ENCODE measurements around the gene FGFR2. TPM values are rescaled to one million over a fixed set of nuclear protein-coding genes. Genes with fewer than 3 reads are reported as not detected.

FGFR2 gene
- total RNA-seq: 10 to 100 TPM; 36.7 to 83.7 (median 64.1) TPM

DNA sequence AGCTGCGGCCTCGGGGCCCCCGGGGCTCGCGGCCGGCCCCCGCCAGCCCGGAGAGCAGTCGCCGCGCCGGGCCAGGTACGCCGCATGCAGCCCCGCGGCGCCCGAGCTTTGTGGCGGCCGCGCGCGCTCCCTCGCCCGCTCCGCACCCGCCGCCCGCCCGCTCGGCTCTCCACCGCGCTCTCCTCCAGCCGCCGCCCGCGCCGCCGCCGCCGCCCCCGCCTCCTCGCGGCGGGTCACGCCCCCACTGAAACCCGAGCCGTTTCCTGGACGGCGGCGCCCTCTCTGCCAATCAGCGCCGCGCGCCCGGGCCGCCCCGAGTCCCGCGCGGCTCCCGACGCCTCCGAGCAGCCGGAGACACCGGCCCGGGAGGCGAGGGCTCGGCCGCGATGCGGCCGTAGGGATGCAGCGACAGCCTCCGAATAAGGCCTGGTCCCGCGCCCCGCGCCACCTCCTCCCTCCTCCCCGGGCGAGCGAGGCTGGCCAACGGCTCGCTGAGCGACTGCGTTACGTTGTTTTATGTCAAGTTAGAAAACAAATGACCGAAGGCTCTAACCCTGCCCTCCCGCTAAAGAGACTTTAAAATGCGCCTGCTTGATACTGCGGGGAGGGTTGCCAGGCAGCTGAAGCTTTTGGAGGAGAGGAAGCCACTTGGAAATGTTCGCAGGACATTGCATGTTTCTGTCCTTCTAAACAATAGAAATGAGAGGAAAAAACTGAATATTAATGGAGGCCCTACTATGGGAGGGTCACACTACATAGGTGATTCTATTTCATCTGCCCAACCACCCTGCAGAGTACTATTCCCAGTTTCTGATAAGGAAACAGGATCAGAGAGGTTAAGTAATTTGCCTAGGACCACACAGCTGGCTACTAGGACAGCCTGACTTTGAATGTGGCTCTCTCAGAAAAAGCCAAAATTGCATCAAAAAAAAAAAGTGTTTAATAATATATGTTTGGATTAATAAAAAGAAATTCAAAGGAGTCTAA is at the start of gene FGFR2:
Gene FGFR2, minus strand, starts transcription at position 182 of the 987 bp plus-strand sequence. CDS start 4,627 bp downstream, outside the sequence.
- peaks cover 0 to 13% (median 1%) of the 10 kb centered on the region in 4 donors for H3K27me3 ChIP-seq
- DNase-seq (peak; percentile 75 to 96), ATAC-seq (ENCODE audit: low FRiP score in 2 of 2) (peak; percentile 83 to 96)
- H3K9me3 ChIP-seq: no peaks in the 10 kb centered on the region
- no peaks in the 10 kb centered on the region for H3K36me3 ChIP-seq
- TF ChIP-seq POLR2AphosphoS5 (IDR thresholded peaks at IDR 0.05) (peak in 1 of 2 donors; percentile 11), POLR2A (IDR thresholded peaks at IDR 0.05) (peak in 1 of 4 donors; percentile 78), EP300 (IDR thresholded peaks at IDR 0.05) (no peak)
- TF ChIP-seq, protein P1, sequence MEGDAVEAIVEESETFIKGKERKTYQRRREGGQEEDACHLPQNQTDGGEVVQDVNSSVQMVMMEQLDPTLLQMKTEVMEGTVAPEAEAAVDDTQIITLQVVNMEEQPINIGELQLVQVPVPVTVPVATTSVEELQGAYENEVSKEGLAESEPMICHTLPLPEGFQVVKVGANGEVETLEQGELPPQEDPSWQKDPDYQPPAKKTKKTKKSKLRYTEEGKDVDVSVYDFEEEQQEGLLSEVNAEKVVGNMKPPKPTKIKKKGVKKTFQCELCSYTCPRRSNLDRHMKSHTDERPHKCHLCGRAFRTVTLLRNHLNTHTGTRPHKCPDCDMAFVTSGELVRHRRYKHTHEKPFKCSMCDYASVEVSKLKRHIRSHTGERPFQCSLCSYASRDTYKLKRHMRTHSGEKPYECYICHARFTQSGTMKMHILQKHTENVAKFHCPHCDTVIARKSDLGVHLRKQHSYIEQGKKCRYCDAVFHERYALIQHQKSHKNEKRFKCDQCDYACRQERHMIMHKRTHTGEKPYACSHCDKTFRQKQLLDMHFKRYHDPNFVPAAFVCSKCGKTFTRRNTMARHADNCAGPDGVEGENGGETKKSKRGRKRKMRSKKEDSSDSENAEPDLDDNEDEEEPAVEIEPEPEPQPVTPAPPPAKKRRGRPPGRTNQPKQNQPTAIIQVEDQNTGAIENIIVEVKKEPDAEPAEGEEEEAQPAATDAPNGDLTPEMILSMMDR (IDR thresholded peaks at IDR 0.05): peak in 2 of 6 experiments; percentile 6 to 7
- peak within 1 kb of the TSS; percentile 47 to 65 (median 58) for H3K4me3 ChIP-seq
- peaks cover 4 to 31% (median 13%) of the 10 kb centered on the region in 4 donors for H3K4me1 ChIP-seq
- peak within 1 kb of the TSS; percentile 63 to 83 (median 70) for H3K27ac ChIP-seq
- 2% methylated on average over 12 to 23 of the region's 92 CpGs for WGBS, 2 donors

- no peaks in the 10 kb centered on the region for H3K9me3 ChIP-seq
- no peaks in the 10 kb centered on the region for H3K36me3 ChIP-seq
- no peak for ATAC-seq (ENCODE audit: low FRiP score in 2 of 2)
- H3K4me3 ChIP-seq: no peak overlapping the region
- H3K4me1 ChIP-seq: no peaks in the 10 kb centered on the region
- no peak for TF ChIP-seq POLR2A (IDR thresholded peaks at IDR 0.05)
- no peak for TF ChIP-seq POLR2AphosphoS5 (IDR thresholded peaks at IDR 0.05)
- TF ChIP-seq, protein P1 (IDR thresholded peaks at IDR 0.05): no peak
- TF ChIP-seq EP300 (IDR thresholded peaks at IDR 0.05): no peak
- WGBS, 2 donors: 85 to 88% methylated on average over 4 of the region's 4 CpGs
- no peak for DNase-seq
- H3K27ac ChIP-seq: no peak overlapping the region
- H3K27me3 ChIP-seq: no peaks in the 10 kb centered on the region
These were observed 49.2 kb upstream of the FGFR2 start for GRCh38 chr10:121647401-121647800.

DNA sequence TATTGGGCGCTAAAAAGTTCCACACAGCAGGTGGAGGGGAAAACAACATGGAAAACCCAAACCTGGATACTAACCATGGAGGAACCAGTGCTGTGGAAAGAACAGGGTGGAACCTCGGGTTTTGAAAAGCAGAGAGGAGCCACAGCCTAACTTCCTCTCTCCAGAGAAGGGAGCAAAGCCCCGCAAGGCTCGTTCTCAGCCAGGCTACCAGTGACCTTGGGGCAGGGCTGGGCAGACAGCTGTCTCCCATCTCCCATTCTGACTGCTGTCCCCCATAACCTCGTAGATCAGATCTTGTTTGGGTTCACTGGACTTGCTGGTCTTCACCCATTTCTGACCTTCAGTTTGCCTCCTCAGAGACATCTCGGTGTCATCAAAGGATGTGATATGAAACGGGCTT is 47.5 kb upstream of the FGFR2 start:
- Histone ChIP-seq H3K4me1 (no peaks in the 10 kb centered on the region), H3K9me3 (peaks cover 0 to 5% (median 3%) of the 10 kb centered on the region in 4 donors), H3K36me3 (no peaks in the 10 kb centered on the region), H3K27me3 (no peaks in the 10 kb centered on the region), H3K27ac (no peak overlapping the region), H3K4me3 (no peak overlapping the region)
- no peak for ATAC-seq (ENCODE audit: low FRiP score in 2 of 2)
- TF ChIP-seq EP300 (IDR thresholded peaks at IDR 0.05) (no peak), POLR2A (IDR thresholded peaks at IDR 0.05) (no peak), POLR2AphosphoS5 (IDR thresholded peaks at IDR 0.05) (no peak)
- TF ChIP-seq, protein P1 (IDR thresholded peaks at IDR 0.05): no peak
- 74 to 82% methylated on average over 7 of the region's 7 CpGs for WGBS, 2 donors
- DNase-seq: no peak

DNA sequence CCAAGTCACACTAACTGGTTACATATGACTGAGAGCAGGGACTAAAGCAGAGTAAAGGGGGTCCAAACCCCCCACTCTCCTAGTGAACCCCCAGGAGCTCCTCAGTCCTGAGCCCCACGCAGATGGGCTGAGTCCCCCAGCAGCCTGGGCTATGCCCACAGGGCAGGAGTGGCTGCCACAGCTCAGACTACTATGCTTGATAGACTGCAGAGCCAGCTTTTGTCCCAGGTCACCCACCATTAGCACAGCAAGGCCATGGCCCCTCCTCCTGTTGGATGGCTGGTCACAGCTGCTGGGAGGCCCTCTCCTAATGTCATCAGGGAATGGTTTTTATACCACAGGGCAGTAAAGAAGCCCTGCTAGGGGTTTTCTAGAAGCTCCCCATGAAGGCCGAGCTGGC is 46.3 kb upstream of the FGFR2 start:
- peaks cover 0 to 6% (median 3%) of the 10 kb centered on the region in 4 donors for H3K9me3 ChIP-seq
- no peak overlapping the region for H3K4me3 ChIP-seq
- WGBS, 2 donors: 84% methylated on average over 2 of the region's 2 CpGs; no CpG with 5 or more reads in 1 of the 2 donors
- no peaks in the 10 kb centered on the region for H3K36me3 ChIP-seq
- no peak overlapping the region for H3K27ac ChIP-seq
- no peak for DNase-seq
- ATAC-seq (ENCODE audit: low FRiP score in 2 of 2): no peak
- H3K27me3 ChIP-seq: no peaks in the 10 kb centered on the region
- no peaks in the 10 kb centered on the region for H3K4me1 ChIP-seq
- TF ChIP-seq POLR2A (IDR thresholded peaks at IDR 0.05): no peak
- TF ChIP-seq, protein P1 (IDR thresholded peaks at IDR 0.05): no peak
- no peak for TF ChIP-seq EP300 (IDR thresholded peaks at IDR 0.05)
- no peak for TF ChIP-seq POLR2AphosphoS5 (IDR thresholded peaks at IDR 0.05)
